Lung (tissue), 12 donors: ENCODE data around the gene ZFP36L2. TPM values are rescaled to one million over a fixed set of nuclear protein-coding genes. Genes with fewer than 3 reads are reported as not detected.

Source experiments
- ATAC-seq: fragments of 200-7000 bp; cut with Tn5 transposase; one replicate; pipeline ENCODE4 v1.9.1; 2020; ENCODE audit warnings: moderate number of reproducible peaks; ENCODE audit not compliant: insufficient read depth, low FRiP score
- DNase-seq, 3 donors: peaks; one replicate each; pipeline ENCODE4 v3.0.0-alpha.2; 2013 to 2017
- H3K27ac ChIP-seq, 2 donors: one replicate each; pipeline ENCODE4 v1.5.1; 2013; ENCODE audit warnings: mild to moderate bottlenecking in 2 of 2, moderate library complexity in 2 of 2, control low read depth in 1 of 2, inconsistent platforms in 1 of 2, low read depth in 1 of 2, low read length in 1 of 2
- H3K27me3 ChIP-seq, 3 donors: one replicate each; pipeline ENCODE4 v1.5.1; 2013; ENCODE audit warnings: low read length in 2 of 3; ENCODE audit not compliant: control insufficient read depth in 3 of 3, insufficient read depth in 3 of 3
- H3K36me3 ChIP-seq, 4 donors: one replicate each; pipeline ENCODE4 v1.5.1; 2013; ENCODE audit warnings: low read length in 4 of 4, mild to moderate bottlenecking in 1 of 4, moderate library complexity in 1 of 4; ENCODE audit not compliant: control insufficient read depth in 4 of 4, insufficient read depth in 4 of 4
- H3K4me1 ChIP-seq, 5 donors: one replicate each; pipeline ENCODE4 v1.5.1; 2013; ENCODE audit warnings: low read length in 5 of 5, mild to moderate bottlenecking in 2 of 5, moderate library complexity in 1 of 5; ENCODE audit not compliant: control insufficient read depth in 5 of 5, insufficient read depth in 5 of 5
- H3K4me3 ChIP-seq: one replicate; pipeline ENCODE4 v1.5.1; 2013; ENCODE audit warnings: mild to moderate bottlenecking, control low read depth, moderate library complexity
- H3K9ac ChIP-seq, 2 donors: one replicate each; pipeline ENCODE4 v1.5.1; 2013; ENCODE audit warnings: low read length in 2 of 2, control low read depth in 1 of 2; ENCODE audit not compliant: insufficient read depth in 1 of 2
- H3K9me3 ChIP-seq, 4 donors: one replicate each; pipeline ENCODE4 v1.5.1; 2013; ENCODE audit warnings: low read length in 3 of 4, mild to moderate bottlenecking in 1 of 4, moderate library complexity in 1 of 4; ENCODE audit not compliant: control insufficient read depth in 4 of 4, insufficient read depth in 3 of 4
- WGBS, 2 donors: extraction: QIAGEN DNeasy Blood & Tissue Kit; methylation state at CpG; one replicate each; pipeline ENCODE4 v1.1.7; 2013; 5-methylcytosine and 5-hydroxymethylcytosine counted together
- polyA plus RNA-seq, 2 donors: library from polyadenylated mRNA; stranded (reverse); fragments of 200-250 nt; gene quantifications; one replicate each; pipeline ENCODE4 v1.2.1, GENCODE V29; 2013
- total RNA-seq, 2 donors: library from RNA; depleted of rRNA in 1 of 2; stranded (reverse); fragments of >200 nt in 1 of 2; gene quantifications; one replicate each; pipeline ENCODE4 v1.2.1, GENCODE V29; 2014 to 2021
- TF ChIP-seq, protein P1 (sequence below): IDR thresholded peaks from 2 replicates; pipeline ENCODE4 v1.5.1; 2012; ENCODE audit warnings: mild to moderate bottlenecking; ENCODE audit errors: control extremely low read depth, extremely low read depth
- donor health status: control.
- donor health status: control.
- donor health status: Bipolar disorder and iron deficiency.
- donor health status: healthy.
- donor health status: DM: yes; HTN: yes; CAD: no.

Gene ZFP36L2
- total and polyA plus RNA-seq, 4 donors, result 38.3 to 110 (median 66.6) TPM

- DNase-seq (peak in 2 of 3 donors; percentile 35 to 40), ATAC-seq (no peak)
- no peak overlapping the region for H3K4me3 ChIP-seq
- TF ChIP-seq, protein P1, sequence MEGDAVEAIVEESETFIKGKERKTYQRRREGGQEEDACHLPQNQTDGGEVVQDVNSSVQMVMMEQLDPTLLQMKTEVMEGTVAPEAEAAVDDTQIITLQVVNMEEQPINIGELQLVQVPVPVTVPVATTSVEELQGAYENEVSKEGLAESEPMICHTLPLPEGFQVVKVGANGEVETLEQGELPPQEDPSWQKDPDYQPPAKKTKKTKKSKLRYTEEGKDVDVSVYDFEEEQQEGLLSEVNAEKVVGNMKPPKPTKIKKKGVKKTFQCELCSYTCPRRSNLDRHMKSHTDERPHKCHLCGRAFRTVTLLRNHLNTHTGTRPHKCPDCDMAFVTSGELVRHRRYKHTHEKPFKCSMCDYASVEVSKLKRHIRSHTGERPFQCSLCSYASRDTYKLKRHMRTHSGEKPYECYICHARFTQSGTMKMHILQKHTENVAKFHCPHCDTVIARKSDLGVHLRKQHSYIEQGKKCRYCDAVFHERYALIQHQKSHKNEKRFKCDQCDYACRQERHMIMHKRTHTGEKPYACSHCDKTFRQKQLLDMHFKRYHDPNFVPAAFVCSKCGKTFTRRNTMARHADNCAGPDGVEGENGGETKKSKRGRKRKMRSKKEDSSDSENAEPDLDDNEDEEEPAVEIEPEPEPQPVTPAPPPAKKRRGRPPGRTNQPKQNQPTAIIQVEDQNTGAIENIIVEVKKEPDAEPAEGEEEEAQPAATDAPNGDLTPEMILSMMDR, result no peak
- H3K4me1 ChIP-seq, result peaks cover 0 to 29% (median 5%) of the 10 kb centered on the region in 5 donors
- H3K36me3 ChIP-seq, result peaks cover 4 to 39% (median 18%) of the 10 kb centered on the region in 4 donors
- H3K9me3 ChIP-seq, result no peaks in the 10 kb centered on the region
- 32 to 36% methylated on average over 2 of the region's 2 CpGs for WGBS, 2 donors
- peak overlapping the region in 1 of 2 donors; percentile 80 for H3K9ac ChIP-seq
- H3K27me3 ChIP-seq, result no peaks in the 10 kb centered on the region
- peak overlapping the region; percentile 73 to 100 for H3K27ac ChIP-seq
Observed at GRCh38 chr2:43228321-43228751, 1.9 kb upstream of the ZFP36L2 start.

DNA sequence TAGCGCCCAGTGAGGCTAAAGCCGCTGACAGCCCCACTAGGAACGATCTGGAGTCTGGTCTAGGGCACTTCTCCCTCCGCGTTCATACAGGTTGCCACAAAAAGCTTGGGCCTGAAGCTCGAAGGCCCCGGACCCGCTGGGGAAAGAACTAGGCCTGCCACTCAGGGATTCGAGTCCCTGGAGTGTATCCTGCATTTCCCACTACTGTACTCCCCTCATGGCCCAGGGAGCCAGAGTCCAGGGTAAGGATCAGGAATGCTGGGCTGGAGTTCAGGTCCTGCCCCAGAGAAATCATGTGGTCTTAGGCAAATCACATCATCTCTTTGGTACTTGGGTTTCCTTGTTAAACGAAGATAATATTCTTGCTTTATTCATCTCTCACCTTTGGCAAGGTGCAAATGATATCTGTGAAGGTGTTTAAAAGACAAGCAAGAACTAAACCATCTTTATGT, 1.4 kb upstream of the ZFP36L2 start:
- ATAC-seq, result no peak
- 2 to 4% methylated on average over 10 of the region's 10 CpGs for WGBS, 2 donors
- no peaks in the 10 kb centered on the region for H3K27me3 ChIP-seq
- H3K4me3 ChIP-seq, result peak overlapping the region; percentile 66
- DNase-seq, result no peak
- peaks cover 4 to 44% (median 20%) of the 10 kb centered on the region in 4 donors for H3K36me3 ChIP-seq
- no peaks in the 10 kb centered on the region for H3K9me3 ChIP-seq
- TF ChIP-seq, protein P1, result no peak
- peak overlapping the region; percentile 97 to 100 for H3K27ac ChIP-seq
- peaks cover 0 to 33% (median 5%) of the 10 kb centered on the region in 5 donors for H3K4me1 ChIP-seq
- peak overlapping the region; percentile 2 to 80 for H3K9ac ChIP-seq

GRCh38 chr2:43226955-43227829, 786 bp upstream of the ZFP36L2 start:
- Histone ChIP-seq H3K4me1 (peaks cover 0 to 40% (median 5%) of the 10 kb centered on the region in 5 donors), H3K27ac (peak overlapping the region; percentile 97 to 100), H3K9ac (peak overlapping the region; percentile 2 to 80), H3K4me3 (peak overlapping the region; percentile 66), H3K9me3 (no peaks in the 10 kb centered on the region), H3K27me3 (no peaks in the 10 kb centered on the region), H3K36me3 (peaks cover 4 to 50% (median 21%) of the 10 kb centered on the region in 4 donors)
- TF ChIP-seq, protein P1, result peak; percentile 19
- WGBS, 2 donors, result 0 to 1% methylated on average over 69 to 77 of the region's 77 CpGs
- ATAC-seq, result peak; percentile 56
- peak; percentile 96 to 98 (median 96) for DNase-seq
